ENCODE measurements around the gene SLC39A11.
A peak's percentile ranks its signal among the peaks of the same experiment; 100 is the strongest.
"Not testable (repeated sequence)": the region's sequence is repeated elsewhere in the genome, so short reads cannot be mapped to it uniquely, and the experiment has no call there.

SLC39A11 gene, protein sequence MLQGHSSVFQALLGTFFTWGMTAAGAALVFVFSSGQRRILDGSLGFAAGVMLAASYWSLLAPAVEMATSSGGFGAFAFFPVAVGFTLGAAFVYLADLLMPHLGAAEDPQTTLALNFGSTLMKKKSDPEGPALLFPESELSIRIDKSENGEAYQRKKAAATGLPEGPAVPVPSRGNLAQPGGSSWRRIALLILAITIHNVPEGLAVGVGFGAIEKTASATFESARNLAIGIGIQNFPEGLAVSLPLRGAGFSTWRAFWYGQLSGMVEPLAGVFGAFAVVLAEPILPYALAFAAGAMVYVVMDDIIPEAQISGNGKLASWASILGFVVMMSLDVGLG

DNA sequence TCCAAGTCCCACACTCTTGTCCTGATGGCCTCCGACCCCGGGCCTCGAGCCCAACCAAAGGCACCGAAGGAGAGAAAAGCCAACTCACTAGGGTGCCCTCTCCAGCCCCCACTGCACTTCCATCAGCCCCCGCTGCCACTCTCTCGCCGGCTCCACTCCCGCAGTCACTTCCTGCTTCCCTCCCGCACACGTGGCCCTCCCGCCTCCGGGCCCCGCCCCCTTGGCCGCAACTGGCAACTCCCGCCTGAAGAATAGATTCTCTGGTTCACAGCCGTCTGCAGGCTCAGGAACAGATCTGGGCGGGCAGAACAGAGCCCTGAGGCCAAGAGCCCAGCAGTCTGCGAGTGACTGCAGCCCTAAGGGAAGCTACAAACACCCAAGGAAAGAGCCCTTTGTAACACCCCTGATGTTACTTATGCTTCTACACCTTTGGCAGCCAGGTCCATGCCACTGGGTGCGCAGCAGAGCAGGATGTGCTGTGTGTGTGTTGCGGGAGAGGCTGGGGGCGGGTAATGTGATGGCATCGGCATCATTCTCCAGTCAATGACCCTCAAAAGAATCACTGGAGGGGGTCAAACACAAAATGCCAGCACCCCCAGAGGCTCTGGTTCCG, at the start of gene SLC39A11:
TSS of gene SLC39A11 (minus strand) at position 166 of the 613 bp plus-strand sequence. CDS start 3,924 bp downstream, outside the sequence.
- peak; percentile 84 for DNase-seq (ENCODE audit: low read depth, low spot score)

DNA sequence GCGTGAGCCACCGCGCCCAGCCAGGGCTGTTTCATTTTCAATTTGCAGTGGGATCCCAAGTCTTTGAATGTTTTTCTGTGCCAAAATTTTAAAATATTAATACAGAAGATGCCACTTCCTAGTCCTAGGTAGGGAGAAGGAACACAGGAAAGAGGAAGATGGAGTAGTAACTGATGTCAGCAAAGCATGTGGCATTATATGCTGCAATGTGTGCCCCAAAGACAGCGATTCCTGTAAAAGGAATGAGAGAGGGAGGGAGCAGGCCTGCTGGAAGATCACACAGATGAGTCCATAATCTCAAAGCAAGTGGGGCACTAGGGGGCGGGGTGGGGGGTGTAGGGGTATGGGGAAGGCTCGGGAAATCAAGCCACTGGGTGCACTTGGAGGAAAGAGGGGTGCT, 48.9 kb upstream of the SLC39A11 start:
- no peak for DNase-seq (ENCODE audit: low read depth, low spot score)

DNA sequence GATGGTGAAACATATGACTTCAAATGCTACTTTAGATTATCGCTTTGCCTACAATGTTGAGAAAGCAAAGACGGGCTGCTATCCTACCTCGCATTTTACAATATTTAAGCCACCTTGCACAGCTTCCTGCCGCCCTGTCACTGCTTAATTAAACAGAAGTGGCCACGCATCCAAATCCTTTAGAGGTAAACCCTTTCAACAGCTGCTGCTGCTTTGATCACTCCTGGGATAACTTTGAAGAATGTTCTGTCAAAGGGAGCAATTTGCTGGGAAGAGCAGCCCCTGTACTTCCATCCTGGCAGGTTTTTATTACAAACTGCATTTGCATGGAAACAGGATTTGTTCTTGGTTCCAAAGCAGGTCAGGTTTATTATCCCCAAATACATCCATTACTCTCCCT, 48.1 kb upstream of the SLC39A11 start:
- no peak for DNase-seq (ENCODE audit: low read depth, low spot score)

DNA sequence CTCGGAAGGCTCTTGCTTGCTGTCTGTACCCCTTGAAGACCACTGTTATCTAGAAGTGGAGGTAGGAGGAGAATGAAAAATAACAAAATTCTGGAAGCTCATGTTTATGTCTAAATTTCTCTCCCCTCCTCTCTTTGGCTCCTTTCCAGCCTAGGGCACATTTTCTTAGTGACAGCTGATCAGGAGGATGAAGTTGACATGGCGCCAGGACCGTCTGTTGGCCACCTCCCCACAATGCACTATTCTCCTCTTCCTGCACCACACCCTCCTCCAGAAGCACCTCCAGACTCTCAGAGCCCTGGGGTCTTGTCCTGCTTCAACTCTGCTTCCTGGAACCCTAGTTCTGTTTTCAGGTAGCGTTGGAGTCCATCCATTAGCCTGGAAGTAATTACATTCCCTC, 46.8 kb upstream of the SLC39A11 start:
- DNase-seq (ENCODE audit: low read depth, low spot score): no peak

DNA sequence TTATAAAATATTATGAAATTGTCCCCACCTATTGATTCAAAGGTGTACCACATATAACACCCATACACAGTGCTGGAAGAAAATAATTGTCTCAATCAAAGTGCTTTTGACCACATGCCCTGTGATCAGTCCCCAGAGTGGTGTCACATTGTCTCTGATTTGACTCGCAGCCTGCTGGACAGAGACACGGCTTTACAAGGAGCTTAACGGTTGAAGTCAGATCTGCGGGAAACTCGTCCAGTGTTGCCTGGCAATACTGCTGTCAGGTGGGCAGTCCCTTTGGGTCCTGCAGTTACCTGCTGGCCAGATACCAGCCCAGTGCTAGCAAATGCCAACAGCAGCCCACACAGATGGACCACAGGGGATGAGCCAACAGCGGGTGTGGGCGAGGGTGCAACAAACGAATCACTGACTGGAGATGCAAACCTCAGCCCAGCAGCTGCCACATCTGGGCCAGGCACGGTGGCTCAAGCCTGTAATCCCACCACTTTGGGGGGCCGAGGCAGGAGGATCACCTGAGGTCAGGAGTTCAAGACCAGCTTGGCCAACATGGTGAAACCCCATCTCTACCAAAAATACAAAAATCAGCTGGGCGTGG, 46.2 kb upstream of the SLC39A11 start:
- DNase-seq (ENCODE audit: low read depth, low spot score): no peak

DNA sequence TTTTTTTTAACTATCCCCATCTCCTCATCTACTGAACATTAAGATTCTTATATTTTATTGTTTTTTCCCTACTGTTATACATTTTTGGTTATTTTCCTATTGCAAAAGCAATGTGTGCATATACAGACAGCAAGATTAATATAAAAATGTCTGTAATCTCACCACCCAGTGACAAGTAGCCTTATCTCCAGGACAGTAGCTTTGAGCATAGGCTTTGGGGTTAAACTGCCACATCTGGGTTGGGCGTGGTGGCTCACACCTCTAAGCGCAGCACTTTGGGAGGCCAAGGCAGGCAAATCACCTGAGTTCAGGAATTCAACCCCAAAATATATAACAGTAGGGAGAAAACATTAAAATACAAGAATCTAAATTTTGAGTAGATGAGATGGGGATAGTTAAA, 44.9 kb upstream of the SLC39A11 start:
- no peak for DNase-seq (ENCODE audit: low read depth, low spot score)

DNA sequence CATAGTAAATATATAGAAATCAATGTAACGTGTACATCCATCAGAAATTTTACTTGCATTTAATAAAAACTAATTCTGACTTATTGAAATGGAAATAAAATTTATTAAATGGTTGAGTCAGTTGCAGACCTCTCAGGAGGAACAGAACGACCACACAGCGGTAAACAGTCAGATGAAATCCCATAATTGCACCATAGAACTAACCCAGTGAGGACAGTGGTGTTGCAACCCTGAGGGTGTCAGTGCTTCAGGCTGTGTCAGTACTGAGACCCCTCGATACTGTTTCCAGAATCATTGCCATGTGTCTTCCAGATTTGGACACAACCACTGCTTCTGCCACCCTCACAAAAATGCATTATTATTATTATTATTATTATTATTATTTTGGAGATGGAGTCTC, 43.3 kb upstream of the SLC39A11 start:
- DNase-seq (ENCODE audit: low read depth, low spot score): no peak

DNA sequence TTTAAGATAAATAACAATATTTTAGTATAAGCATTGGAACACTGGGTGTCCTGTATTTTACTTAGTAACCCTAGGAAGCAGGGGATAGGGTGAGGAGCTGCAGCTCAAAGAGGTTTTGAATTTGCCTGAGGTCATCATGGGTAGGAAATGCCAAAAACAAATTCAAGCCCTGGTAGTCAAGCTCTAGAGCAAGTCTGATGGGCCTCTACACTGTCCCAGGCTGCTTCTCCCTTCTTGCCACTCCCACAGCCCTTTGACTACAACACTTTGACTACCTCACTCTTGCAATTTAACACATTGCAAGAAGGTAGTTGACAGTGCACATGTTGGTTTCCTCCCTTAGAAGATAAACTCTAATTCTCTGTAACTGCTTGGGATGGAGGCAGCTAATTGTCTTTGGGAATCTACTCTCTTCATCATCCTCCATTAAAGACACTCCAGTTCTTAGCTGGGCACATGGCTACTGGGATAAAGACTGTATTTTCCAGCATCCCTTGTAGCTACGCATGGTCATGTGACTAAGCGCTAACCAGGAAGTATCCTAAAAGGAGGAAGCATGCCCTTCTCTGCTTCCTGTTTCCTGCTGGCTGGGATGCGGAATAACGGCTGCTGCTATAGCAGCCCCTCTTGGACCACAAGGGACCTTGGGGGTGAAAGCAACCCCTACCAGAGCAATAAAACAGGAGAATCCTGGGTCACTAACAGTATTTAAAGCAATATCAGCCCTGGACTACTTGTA, 41.6 kb upstream of the SLC39A11 start:
- DNase-seq (ENCODE audit: low read depth, low spot score): no peak

DNA sequence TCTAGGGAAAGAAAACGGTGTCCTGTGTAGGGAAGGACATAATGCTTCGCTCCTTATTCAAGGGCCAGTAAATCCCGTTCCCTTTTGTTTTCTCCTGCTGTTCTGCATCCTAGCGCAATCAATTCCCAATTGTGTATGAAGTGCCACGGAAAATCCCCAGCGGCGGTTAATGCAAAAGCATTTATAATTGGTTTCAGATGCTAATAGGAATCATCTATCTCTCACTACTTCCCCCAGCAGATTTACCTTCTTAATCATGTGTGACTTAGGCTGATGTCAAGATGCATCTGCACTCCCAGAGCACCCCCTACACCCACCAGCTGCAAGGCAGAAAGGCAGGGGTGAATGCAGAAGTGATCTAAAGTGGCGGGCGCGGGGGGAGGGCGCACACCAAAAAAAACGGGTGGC, 39.6 kb upstream of the SLC39A11 start:
- no peak for DNase-seq (ENCODE audit: low read depth, low spot score)

DNA sequence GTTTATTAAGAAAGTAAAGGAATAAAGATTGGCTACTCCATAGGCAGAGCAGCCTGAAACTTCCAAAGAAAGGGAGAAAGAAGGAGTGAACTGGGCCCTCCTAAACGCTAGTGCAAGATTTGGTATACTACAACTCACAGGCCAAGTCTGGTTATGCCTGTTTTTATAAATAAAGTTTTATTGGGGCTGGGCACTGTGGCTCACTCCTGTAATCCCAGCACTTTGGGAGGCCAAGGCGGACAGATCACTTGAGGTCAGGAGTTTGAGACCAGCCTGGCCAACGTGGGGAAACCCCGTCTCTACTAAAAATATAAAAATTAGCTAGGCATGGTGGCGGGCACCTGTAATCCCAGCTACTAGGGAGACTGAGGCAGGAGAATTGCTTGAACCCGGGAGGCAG, 39.0 kb upstream of the SLC39A11 start:
- not testable (repeated sequence) for DNase-seq (ENCODE audit: low read depth, low spot score)

DNA sequence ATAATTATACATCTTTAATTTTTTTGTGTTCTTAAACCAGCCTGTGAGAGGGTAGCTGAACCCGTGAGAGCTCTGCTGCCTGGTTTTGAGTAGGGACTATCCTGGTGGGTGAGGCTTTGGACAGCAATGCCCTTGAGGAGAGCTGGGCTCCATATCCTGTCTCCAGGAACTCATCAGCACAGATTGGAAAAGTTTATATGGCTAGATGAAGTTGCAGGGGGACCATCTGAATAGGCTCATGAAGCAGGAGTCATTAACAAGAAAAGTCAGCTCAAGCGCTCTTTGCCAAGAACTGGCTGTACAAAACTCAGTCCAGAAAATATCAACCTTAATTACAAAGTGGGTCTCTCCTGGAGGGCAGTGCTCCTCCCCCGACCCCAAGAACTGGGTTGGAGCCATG, 38.5 kb upstream of the SLC39A11 start:
- DNase-seq (ENCODE audit: low read depth, low spot score): no peak

DNA sequence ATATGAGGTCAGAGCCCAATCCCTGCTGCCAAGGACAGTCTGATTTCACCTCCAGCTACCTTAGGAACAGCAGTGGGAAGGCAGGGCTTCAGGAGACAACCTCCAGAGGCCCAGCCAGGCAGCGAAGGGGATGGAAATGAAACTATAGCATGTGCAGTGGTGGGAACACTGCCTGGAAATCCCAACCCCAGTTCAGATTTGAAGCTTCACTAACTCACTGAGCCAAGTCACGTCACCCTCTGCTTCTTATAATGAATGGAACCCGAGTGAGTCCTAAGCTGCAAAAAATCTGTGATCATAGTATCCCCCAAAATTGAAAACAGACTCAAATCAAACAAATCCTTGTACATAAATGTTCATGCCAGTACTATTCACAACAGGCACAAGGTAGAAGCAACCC, 36.0 kb upstream of the SLC39A11 start:
- DNase-seq (ENCODE audit: low read depth, low spot score): no peak

DNA sequence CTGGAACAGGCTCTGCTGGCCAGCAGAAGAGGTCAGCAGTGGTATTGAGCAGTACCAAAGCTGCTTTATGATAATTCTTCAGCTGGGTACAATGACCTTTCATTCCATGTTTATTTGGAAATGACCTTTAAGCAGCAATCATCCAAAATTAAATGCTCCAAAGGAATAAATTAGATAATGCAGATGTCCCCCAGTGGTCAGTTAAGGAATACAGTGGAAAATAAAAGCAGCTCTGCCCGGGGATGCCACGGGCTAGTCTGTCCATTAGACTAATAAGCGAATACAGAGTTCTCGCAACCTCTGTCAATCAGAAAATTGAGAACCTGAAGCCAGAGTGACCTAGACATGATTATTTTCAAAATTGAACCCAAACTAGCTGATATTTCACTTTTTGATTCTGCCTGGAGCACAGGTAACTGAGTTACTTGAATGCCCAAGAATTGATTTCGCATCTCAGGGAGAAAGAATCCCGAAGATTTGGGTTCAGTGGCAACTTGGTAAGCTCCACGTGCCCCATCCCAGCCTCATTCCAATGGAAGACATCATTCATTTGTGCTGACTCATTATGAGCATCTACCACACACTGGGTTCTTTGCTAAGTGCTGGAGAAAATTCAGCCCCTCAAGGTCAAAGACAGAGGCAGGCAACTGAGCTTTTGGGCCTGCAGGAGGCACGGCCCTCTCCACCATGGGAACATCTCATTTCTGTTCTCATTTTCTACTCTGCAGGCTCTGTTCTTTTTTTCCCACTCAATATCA, 34.4 kb upstream of the SLC39A11 start:
- no peak for DNase-seq (ENCODE audit: low read depth, low spot score)

DNA sequence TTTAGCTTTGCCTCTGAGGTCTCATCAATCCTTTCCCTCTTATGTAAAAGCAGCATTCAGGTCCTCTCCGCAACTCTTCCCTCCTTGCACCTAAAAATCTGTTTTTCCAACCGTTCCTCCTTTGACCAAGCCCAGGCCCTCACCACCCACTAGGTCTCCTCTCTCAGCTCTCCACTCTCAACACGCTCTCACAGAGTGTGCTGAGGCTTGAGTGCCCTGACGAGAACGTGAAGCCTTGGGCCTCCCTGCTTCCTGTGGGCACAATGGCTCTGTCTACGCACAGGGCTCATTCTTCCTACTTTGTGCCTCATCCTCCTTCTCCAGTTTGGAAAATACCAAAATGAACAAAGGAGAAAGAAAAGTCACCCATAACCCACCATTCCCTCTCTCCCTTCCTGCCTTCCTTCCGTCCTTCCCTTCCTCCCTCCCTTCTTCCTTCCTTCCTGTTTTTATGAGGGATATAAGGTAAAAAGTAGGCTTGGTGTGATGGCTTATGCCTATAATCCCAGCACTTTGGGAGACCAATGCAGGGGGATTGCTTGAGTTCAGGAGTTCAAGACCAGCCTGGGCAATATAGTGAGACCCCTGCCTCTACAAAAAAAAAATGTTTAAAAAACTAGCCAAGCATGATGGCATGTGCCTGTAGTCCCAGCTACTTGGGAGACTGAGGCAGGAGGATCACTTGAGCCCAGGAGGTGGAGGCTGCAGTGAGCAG, 31.3 kb upstream of the SLC39A11 start:
- no peak for DNase-seq (ENCODE audit: low read depth, low spot score)

DNA sequence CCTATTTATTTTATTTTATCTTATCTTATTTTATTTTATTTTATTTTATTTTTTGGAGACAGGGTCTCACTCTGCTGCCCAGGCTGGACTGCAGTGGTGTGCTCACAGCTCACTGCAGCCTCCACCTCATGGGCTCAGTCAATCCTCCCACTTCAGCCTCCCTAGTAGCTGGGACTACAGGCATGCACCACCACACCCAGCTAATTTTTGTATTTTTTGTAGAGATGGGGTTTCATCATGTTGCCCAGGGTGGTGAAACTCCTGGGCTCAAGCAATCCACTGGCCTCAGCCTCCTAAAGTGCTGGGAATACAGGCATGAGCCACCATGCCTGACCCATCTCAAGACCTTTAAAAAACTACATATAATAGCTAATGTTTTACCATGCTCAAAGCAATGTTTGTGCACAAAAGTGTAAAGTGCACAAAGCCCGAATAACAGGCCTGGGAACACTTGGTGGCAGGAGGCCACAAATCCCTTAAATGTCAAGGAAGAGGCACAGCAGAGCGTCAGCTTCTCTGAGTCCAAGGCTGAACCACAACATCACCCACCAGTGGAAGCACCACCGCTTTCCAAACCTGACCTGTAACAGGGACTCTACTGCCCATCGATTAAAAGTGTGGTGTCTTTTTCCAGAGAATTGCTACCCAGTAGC, 30.6 kb upstream of the SLC39A11 start:
- DNase-seq (ENCODE audit: low read depth, low spot score): no peak

DNA sequence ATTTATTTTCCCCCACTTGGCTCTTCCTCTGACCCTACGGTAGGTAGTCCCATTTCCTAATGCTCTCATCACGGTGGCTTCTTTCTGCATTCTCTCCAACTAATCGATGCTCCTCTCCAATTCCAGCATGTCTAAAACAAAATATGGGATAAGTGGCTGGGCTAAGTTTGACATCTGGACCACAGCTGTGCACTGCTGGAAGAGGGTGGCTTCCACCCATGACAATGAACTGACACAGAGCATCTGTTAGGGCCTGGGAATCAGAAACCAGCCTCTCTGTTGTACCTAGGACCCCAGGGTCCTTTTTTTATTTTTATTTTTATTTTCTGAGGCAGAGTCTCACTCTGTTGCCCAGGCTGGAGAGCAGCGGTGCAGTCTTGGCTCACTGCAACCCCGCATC, 29.0 kb upstream of the SLC39A11 start:
- no peak for DNase-seq (ENCODE audit: low read depth, low spot score)

DNA sequence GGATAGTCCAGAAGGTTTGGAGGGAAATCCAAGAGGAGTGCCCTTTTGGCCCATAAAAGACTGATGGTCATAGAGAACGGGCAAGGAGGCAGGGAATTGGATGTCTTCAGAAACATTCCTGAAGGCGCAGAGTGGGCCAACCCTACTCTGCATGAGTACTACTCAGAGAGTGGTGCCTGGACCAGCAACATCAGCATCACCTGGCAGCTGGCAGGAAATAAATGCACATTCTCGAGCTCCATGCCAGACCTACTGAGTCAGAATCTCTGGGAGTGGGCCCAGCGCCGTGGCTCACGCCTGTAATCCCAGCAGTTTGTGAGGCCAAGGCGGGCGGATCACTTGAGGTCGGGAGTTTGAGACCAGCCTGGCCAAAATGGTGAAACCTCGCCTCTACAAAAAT, 27.1 kb upstream of the SLC39A11 start:
- DNase-seq (ENCODE audit: low read depth, low spot score): no peak

DNA sequence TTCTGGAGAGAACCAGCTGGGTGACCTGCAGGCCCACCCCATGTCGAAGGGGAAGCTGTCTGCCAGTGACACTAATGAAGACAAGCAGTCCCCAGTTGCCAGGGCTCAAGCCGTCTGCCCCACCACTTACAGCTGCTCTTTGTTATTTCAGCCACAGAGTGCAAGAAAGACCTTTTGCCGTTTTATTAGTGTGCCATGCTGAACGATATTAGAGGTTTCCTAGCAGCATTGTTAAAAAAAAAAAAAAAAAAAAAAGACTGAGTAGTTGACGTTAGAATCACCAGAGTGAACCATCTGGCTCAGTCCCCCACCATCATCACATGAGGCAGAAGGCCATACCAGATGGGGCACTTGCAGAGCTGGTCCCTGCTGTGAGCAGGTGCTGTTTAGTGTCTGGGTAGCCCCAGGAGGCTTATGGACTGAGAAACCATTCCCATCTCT, 26.5 kb upstream of the SLC39A11 start:
- no peak for DNase-seq (ENCODE audit: low read depth, low spot score)

DNA sequence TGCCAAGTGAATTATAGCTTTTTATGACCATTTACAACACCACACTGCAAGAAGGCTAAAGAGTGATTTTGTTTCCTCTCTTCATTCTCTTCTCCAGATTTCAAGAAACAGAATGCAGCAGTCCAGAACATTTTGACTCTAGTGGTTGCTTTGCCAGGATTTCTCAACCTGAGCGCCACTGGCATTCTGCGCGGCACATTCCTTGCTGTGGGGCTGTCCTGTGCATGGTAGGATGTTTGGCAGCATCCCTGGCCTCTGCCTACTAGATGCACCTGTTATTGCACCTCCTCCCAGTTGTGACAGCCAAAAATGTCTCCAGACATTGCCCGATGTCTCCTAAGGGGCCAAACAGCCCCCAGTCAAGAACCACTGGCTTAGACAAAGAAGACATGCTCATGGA, 25.7 kb upstream of the SLC39A11 start:
- DNase-seq (ENCODE audit: low read depth, low spot score): no peak

DNA sequence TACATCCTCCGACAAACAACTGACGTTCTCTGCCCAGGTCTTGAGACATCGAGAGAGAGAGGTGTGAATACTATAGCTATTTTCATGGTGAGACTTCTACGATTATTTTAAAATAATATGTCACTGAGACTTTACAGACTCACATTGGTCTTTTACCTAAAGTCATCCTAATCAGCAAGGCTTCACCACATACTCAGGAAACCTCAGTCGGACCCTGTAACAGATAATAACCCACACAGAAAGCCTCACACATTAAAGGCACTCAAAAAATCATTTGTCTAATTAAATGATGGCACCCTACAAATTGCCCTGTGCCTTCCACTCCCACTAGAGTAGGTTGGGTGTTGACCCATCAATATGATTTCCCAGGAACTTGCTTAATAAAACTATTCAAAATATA, 19.8 kb upstream of the SLC39A11 start:
- DNase-seq (ENCODE audit: low read depth, low spot score): no peak

Data from activated naive CD8-positive, alpha-beta T cell treated with anti-CD3 and anti-CD28 coated beads, Interleukin-2, amount 50 U/mL, for 16 hours (primary cell).